Stimulated activated CD8-positive, alpha-beta memory T cell treated with anti-CD3 and anti-CD28 coated beads, Interleukin-7, amount 100 ng/mL, for 1 hour (primary cell): ENCODE measurements around the gene LRRC36.

ENCODE experiments used
- DNase-seq, 2 donors: peaks; one replicate each; pipeline ENCODE4 v3.0.0-alpha.2; 2020; ENCODE audit warnings: low read depth in 2 of 2

LRRC36 gene

GRCh38 chr16:67326472-67327309 lies at the start of gene LRRC36, which contains the start of gene KCTD19:
Gene LRRC36 (plus strand): TSS chr16:67326815. CDS start chr16:67326863, 48 bp downstream.
Gene KCTD19 (minus strand): TSS chr16:67326741. CDS start chr16:67326707, 34 bp downstream.
- peak; percentile 25 to 35 for DNase-seq

GRCh38 chr16:67277294-67277998 lies 49.2 kb upstream of the LRRC36 start:
- DNase-seq = no peak

- DNase-seq = no peak
Observed at GRCh38 chr16:67277999-67278772, 48.4 kb upstream of the LRRC36 start.

GRCh38 chr16:67278773-67279295 lies 47.8 kb upstream of the LRRC36 start:
- peak; percentile 2 to 6 for DNase-seq

GRCh38 chr16:67279296-67280089 lies 47.1 kb upstream of the LRRC36 start, which contains the start of gene PLEKHG4:
Gene PLEKHG4 (plus strand): TSS chr16:67279532. CDS start chr16:67280045, 513 bp downstream.
- peak; percentile 57 to 62 for DNase-seq

- no peak for DNase-seq
Observed at GRCh38 chr16:67280090-67281015, 46.3 kb upstream of the LRRC36 start.

GRCh38 chr16:67281536-67282446 lies 44.8 kb upstream of the LRRC36 start:
- no peak for DNase-seq

- DNase-seq = no peak
Observed at GRCh38 chr16:67282447-67282805, 44.2 kb upstream of the LRRC36 start.

GRCh38 chr16:67283039-67283825 lies 43.4 kb upstream of the LRRC36 start:
- DNase-seq = no peak

GRCh38 chr16:67283826-67284555 lies 42.6 kb upstream of the LRRC36 start:
- no peak for DNase-seq

- no peak for DNase-seq
Observed at GRCh38 chr16:67284699-67285646, 41.6 kb upstream of the LRRC36 start.

GRCh38 chr16:67286441-67287235 lies 40.0 kb upstream of the LRRC36 start:
- DNase-seq = no peak

GRCh38 chr16:67287960-67288359 lies 38.7 kb upstream of the LRRC36 start:
- DNase-seq = no peak

GRCh38 chr16:67291461-67291860 lies 35.2 kb upstream of the LRRC36 start:
- DNase-seq = no peak

- DNase-seq = no peak
Observed at GRCh38 chr16:67294171-67294757, 32.4 kb upstream of the LRRC36 start.
